ENCODE data around the gene TCF12. TPM values are rescaled to one million over a fixed set of nuclear protein-coding genes. Genes with fewer than 3 reads are reported as not detected.
"Not testable (repeated sequence)": the region's sequence is repeated elsewhere in the genome, so short reads cannot be mapped to it uniquely, and the experiment has no call there.

TCF12 gene
- total RNA-seq, 3 donors from 2014 or later, result 164 to 198 (median 174) TPM

DNA sequence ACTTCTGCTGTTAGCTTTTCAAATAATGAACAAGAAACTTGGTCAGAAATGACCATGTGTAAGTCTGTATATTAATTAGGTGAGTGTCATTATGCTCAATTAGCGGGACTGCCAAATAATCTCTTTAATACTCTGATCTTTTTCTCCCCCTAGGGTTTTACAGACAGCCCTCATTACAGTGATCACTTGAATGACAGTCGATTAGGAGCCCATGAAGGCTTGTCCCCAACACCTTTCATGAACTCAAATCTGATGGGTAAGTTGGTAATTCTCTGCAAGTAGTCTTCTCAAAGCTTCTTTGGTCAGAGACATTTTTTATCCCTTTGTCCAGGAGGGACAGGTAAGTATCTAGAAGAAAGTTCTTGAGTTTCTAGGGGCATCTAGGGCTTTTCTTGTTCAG, 173.2 kb downstream of the TCF12 start:
- intact Hi-C loops (cut with DNase I; ENCODE audit: low total_unique reads), result no loop called here

DNA sequence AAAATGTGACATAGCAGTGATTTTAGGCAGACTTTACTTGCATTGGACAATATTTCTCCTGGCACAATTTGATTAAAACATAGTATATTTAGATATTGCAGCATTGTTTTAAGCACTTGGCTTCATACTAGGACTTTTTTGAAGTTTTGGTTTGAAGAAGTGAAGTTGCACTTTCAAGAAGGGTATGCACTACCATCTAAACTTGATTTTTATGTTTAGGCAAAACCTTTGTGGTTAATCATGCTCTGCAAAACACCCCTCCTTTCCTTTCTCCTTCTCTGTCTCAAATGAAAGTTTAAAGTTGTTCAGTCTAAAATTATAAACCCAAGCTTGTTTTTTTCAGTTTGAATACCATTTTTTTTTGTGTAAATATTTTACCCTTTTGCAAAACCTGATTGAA, 173.8 kb downstream of the TCF12 start:
- TF ChIP-seq, protein P1, sequence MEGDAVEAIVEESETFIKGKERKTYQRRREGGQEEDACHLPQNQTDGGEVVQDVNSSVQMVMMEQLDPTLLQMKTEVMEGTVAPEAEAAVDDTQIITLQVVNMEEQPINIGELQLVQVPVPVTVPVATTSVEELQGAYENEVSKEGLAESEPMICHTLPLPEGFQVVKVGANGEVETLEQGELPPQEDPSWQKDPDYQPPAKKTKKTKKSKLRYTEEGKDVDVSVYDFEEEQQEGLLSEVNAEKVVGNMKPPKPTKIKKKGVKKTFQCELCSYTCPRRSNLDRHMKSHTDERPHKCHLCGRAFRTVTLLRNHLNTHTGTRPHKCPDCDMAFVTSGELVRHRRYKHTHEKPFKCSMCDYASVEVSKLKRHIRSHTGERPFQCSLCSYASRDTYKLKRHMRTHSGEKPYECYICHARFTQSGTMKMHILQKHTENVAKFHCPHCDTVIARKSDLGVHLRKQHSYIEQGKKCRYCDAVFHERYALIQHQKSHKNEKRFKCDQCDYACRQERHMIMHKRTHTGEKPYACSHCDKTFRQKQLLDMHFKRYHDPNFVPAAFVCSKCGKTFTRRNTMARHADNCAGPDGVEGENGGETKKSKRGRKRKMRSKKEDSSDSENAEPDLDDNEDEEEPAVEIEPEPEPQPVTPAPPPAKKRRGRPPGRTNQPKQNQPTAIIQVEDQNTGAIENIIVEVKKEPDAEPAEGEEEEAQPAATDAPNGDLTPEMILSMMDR (IDR thresholded peaks at IDR 0.05), result no peak
- no peak for TF ChIP-seq POLR2A (IDR thresholded peaks at IDR 0.05)
- TF ChIP-seq POLR2AphosphoS5 (IDR thresholded peaks at IDR 0.05), result no peak
- Histone ChIP-seq H3K4me3 (no peak overlapping the region), H3K27ac (no peak overlapping the region), H3K9me3 (no peaks in the 10 kb centered on the region), H3K27me3 (no peaks in the 10 kb centered on the region), H3K4me1 (no peaks in the 10 kb centered on the region), H3K36me3 (no peaks in the 10 kb centered on the region)
- intact Hi-C loops (cut with DNase I; ENCODE audit: low total_unique reads), result no loop called here
- DNase-seq (ENCODE audit: low spot score in 2 of 2), result no peak

More for the DNA sequence above, 173.2 kb downstream of the TCF12 start:
- no peaks in the 10 kb centered on the region for H3K36me3 ChIP-seq
- no peak for DNase-seq (ENCODE audit: low spot score in 2 of 2)
- H3K4me3 ChIP-seq, result no peak overlapping the region
- H3K9me3 ChIP-seq, result no peaks in the 10 kb centered on the region
- H3K27ac ChIP-seq, result no peak overlapping the region
- TF ChIP-seq POLR2AphosphoS5 (IDR thresholded peaks at IDR 0.05), result no peak
- no peak for TF ChIP-seq POLR2A (IDR thresholded peaks at IDR 0.05)
- TF ChIP-seq, protein P1 (IDR thresholded peaks at IDR 0.05), result no peak
- H3K4me1 ChIP-seq, result no peaks in the 10 kb centered on the region
- no peaks in the 10 kb centered on the region for H3K27me3 ChIP-seq

DNA sequence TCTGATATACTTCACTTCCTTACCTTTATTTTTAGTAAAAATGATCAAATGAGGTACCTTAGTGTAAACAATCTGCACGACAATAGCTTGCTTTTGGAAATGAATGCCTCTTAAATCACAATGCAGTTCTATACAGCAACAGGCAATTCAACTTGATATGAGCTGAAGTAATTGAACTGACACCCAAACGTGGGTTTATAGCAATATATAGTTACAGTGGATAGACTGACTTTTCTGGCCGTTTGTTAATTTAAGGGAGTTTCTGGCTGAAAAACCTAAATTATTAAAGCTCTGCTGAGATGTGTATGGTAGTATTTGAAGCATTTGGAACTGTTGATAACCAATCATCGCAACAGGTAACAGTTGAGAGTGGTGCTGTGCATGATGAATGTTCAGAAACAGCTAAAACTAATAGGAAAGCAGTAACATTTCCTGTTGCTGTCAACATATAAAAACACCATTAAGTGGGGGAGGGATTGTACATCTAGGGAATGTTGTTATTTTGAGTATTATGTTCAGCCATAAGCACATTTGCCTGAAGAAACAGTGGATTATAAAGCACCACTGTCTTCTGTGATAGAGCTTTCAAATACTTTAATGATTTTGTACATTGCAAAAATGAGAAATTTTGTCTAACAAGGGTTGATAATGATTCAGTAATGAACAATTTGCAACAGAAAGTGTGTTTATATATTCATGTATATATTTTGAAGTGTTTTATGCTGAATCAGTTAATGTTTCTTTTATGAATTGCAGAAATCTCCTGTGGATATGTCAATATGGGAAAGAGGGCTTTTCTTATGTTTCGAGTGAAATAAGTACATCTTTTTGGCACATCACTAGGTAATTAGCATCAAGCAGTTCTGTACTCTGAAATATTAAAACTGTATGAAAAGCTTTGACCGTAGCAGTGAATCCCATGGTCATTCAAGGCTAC, 176.1 kb downstream of the TCF12 start:
- H3K27me3 ChIP-seq, result no peaks in the 10 kb centered on the region
- no peaks in the 10 kb centered on the region for H3K36me3 ChIP-seq
- TF ChIP-seq, protein P1 (IDR thresholded peaks at IDR 0.05), result no peak
- TF ChIP-seq POLR2AphosphoS5 (IDR thresholded peaks at IDR 0.05) (no peak), POLR2A (IDR thresholded peaks at IDR 0.05) (no peak)
- H3K4me1 ChIP-seq, result no peaks in the 10 kb centered on the region
- no peak overlapping the region for H3K4me3 ChIP-seq
- no peak for DNase-seq (ENCODE audit: low spot score in 2 of 2)
- no peaks in the 10 kb centered on the region for H3K9me3 ChIP-seq
- intact Hi-C loops (cut with DNase I; ENCODE audit: low total_unique reads), result no loop called here
- H3K27ac ChIP-seq, result no peak overlapping the region

DNA sequence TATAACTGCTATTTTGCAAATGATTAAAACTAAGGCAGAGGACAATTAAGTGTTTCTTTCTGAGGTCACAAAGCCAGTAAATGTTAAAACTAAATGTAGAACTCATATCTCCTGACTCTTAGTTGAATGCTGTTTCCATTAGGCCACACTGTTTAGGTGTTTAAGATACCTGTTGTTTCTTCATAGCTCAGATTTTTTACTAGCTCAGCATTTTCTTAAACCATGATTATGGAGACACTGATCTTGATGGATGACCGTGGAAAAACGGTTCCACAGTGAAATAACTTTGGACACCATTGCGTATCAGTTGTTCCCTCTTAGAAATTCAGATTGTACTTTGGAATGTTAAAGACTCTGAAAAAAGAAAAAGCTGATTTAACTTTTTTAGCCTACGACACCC, 177.5 kb downstream of the TCF12 start:
- no peak overlapping the region for H3K4me3 ChIP-seq
- no peak overlapping the region for H3K27ac ChIP-seq
- TF ChIP-seq POLR2AphosphoS5 (IDR thresholded peaks at IDR 0.05) (no peak), POLR2A (IDR thresholded peaks at IDR 0.05) (no peak)
- TF ChIP-seq, protein P1 (IDR thresholded peaks at IDR 0.05), result no peak
- DNase-seq (ENCODE audit: low spot score in 2 of 2), result no peak
- no peaks in the 10 kb centered on the region for H3K4me1 ChIP-seq
- H3K36me3 ChIP-seq, result no peaks in the 10 kb centered on the region
- H3K9me3 ChIP-seq, result no peaks in the 10 kb centered on the region
- intact Hi-C loops (cut with DNase I; ENCODE audit: low total_unique reads), result no loop called here
- H3K27me3 ChIP-seq, result no peaks in the 10 kb centered on the region

DNA sequence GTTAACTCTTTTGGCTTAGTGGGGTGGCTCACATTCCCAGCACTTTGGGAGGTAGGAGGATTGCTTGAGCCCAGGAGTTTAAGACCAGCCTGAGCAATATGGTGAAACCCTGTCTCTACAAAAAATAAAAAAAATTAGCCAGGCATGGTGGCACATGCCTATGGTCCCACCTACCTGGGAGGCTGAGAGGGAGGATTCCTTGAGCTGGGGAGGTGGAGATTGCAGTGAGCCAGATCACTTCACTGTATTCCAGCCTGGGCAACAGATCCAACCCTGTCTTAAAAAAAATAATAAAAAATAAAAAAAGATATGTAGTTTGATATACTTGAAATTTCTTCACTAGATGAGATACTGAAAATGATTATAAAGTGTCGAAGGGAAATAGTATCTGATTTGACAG, 178.8 kb downstream of the TCF12 start:
- no peaks in the 10 kb centered on the region for H3K27me3 ChIP-seq
- no peak overlapping the region for H3K4me3 ChIP-seq
- no peaks in the 10 kb centered on the region for H3K36me3 ChIP-seq
- no peaks in the 10 kb centered on the region for H3K9me3 ChIP-seq
- DNase-seq (ENCODE audit: low spot score in 2 of 2), result no peak
- H3K27ac ChIP-seq, result no peak overlapping the region
- H3K4me1 ChIP-seq, result no peaks in the 10 kb centered on the region
- intact Hi-C loops (cut with DNase I; ENCODE audit: low total_unique reads), result no loop called here
- TF ChIP-seq, protein P1 (IDR thresholded peaks at IDR 0.05), result no peak
- no peak for TF ChIP-seq POLR2AphosphoS5 (IDR thresholded peaks at IDR 0.05)

DNA sequence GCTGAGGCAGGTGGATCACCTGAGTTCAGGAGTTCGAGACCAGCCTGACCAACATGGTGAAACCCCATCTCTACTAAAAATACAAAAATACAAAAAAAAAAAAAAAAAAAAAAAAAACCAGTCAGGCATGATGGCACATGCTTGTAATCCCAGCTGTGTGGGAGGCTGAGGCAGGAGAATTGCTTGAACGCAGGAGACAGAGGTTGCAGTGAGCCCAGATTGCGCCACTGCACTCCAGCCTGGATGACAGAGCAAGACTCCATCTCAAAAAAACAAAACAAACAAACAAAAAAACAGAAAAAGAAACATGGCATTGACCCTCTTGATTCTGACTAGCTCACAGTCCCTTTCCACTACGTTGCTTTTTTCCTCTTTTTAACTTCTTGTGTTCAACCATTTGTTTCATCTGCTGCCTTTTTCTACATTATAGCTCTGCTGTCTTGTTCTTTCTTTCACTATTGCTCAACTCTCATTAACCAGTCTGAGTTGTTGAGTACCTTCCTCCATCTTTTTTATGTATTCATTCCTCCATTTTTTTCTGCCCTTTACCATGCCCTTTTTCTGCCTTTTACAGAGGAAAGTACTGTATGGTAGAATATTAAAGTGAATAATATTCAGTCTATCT, 179.6 kb downstream of the TCF12 start:
- H3K9me3 ChIP-seq; intact Hi-C loops (cut with DNase I; ENCODE audit: low total_unique reads); H3K27ac ChIP-seq: not testable (repeated sequence)

More for the DNA sequence above, 179.6 kb downstream of the TCF12 start:
- not testable (repeated sequence) for H3K4me1 ChIP-seq; H3K27me3 ChIP-seq; H3K36me3 ChIP-seq; H3K4me3 ChIP-seq; DNase-seq (ENCODE audit: low spot score in 2 of 2)
